Neural crest cell (in vitro differentiated cells): ENCODE measurements around the gene WLS. TPM values are rescaled to one million over a fixed set of nuclear protein-coding genes. Genes with fewer than 3 reads are reported as not detected.

ENCODE experiments used
- DNase-seq: peaks from one replicate; pipeline ENCODE4 v3.0.0; 2021; ENCODE audit warnings: low read depth, mixed read lengths, low spot score
- H3K27ac Mint-ChIP-seq: one replicate; pipeline ENCODE4 v1.8.0; 2021; ENCODE audit warnings: mild to moderate bottlenecking, mixed read lengths; ENCODE audit not compliant: unreplicated experiment
- H3K27me3 Mint-ChIP-seq: 2 replicates; pipeline ENCODE4 v1.8.0; 2021; ENCODE audit warnings: low read depth, mild to moderate bottlenecking, mixed read lengths
- H3K36me3 Mint-ChIP-seq: 2 replicates; pipeline ENCODE4 v1.8.0; 2021; ENCODE audit warnings: low read depth, mild to moderate bottlenecking, mixed read lengths
- H3K4me1 Mint-ChIP-seq: 2 replicates; pipeline ENCODE4 v1.8.0; 2021; ENCODE audit warnings: mixed read lengths
- H3K4me3 Mint-ChIP-seq: one replicate; pipeline ENCODE4 v1.8.0; 2021; ENCODE audit warnings: mild to moderate bottlenecking, mixed read lengths
- H3K9me3 Mint-ChIP-seq: 2 replicates; pipeline ENCODE4 v1.8.0; 2021; ENCODE audit warnings: mixed read lengths
- total RNA-seq: library from RNA; stranded (reverse); gene quantifications from 2 replicates; pipeline ENCODE4 v1.2.1, GENCODE V29; 2021
- TF ChIP-seq, protein P1 (sequence below): fragments of 200-600 bp; sonication (generic); conservative IDR thresholded peaks from 2 replicates; pipeline ENCODE4 v1.5.0; 2021; ENCODE audit warnings: antibody characterized with exemption, mild to moderate bottlenecking

WLS gene
- total RNA-seq, 1 donor from 2014 or later = 152 TPM

GRCh38 chr1:68142036-68142435 lies 90.3 kb downstream of the WLS start:
- Mint-ChIP-seq H3K9me3 (no peaks in the 10 kb centered on the region), H3K4me1 (peaks cover 33% of the 10 kb centered on the region), H3K4me3 (peak overlapping the region; percentile 38), H3K36me3 (peaks cover 24% of the 10 kb centered on the region), H3K27ac (peak overlapping the region; percentile 79), H3K27me3 (no peaks in the 10 kb centered on the region)
- TF ChIP-seq, protein P1, sequence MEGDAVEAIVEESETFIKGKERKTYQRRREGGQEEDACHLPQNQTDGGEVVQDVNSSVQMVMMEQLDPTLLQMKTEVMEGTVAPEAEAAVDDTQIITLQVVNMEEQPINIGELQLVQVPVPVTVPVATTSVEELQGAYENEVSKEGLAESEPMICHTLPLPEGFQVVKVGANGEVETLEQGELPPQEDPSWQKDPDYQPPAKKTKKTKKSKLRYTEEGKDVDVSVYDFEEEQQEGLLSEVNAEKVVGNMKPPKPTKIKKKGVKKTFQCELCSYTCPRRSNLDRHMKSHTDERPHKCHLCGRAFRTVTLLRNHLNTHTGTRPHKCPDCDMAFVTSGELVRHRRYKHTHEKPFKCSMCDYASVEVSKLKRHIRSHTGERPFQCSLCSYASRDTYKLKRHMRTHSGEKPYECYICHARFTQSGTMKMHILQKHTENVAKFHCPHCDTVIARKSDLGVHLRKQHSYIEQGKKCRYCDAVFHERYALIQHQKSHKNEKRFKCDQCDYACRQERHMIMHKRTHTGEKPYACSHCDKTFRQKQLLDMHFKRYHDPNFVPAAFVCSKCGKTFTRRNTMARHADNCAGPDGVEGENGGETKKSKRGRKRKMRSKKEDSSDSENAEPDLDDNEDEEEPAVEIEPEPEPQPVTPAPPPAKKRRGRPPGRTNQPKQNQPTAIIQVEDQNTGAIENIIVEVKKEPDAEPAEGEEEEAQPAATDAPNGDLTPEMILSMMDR = no peak
- no peak for DNase-seq

DNA sequence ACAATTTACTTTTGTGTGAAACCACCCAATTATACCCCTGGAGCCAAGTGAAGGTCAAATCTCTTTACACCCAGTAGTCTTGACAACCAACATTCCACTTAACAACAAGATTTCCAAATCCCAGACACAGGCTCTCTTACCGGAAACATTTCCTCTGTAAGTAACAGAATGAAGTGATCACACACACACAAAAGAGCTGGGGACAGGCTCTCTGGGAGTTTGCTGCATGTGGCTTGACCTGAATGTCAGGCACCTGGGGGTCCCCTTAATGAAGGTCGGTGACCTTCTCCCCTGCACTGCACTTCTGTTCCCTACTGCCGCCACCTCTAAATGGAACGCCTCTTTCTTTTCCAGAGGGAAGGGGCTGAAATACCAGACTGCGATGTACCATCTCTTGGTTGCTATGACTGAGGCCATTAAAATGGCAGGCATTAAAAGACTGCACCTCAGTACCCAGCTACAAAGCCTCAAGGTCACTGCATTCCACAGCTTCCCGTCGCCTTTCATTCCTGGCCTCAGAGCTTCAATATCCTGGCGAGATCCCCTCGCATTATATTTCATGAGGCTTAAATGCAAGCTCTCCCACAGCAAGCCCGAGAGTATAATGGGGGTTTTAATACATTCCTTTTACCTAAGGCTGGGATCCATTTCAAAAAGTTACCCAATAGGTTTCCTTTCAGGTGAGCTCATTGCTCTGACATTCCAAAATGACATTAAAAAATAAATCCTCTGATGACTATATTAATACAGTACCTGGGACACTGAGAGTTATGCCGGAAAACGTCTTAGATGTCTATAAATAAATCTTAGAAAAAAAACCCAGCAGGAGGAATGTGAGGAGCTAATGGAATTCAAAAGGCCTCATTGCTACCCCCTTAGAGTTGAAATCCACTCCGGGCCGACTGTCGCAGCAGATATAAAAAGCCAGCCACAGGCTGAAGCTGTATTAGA lies 91.0 kb downstream of the WLS start:
- Mint-ChIP-seq H3K27me3 (no peaks in the 10 kb centered on the region), H3K36me3 (peaks cover 29% of the 10 kb centered on the region), H3K27ac (peak overlapping the region; percentile 88), H3K9me3 (no peaks in the 10 kb centered on the region), H3K4me3 (peak overlapping the region; percentile 38), H3K4me1 (peaks cover 33% of the 10 kb centered on the region)
- TF ChIP-seq, protein P1 = no peak
- peak; percentile 22 for DNase-seq

GRCh38 chr1:68140536-68140935 lies 91.8 kb downstream of the WLS start:
- Mint-ChIP-seq H3K9me3 (no peaks in the 10 kb centered on the region), H3K4me1 (peaks cover 33% of the 10 kb centered on the region), H3K27me3 (no peaks in the 10 kb centered on the region), H3K4me3 (peak overlapping the region; percentile 38), H3K36me3 (peaks cover 31% of the 10 kb centered on the region), H3K27ac (peak overlapping the region; percentile 88)
- TF ChIP-seq, protein P1 = no peak
- no peak for DNase-seq

- peaks cover 47% of the 10 kb centered on the region for H3K36me3 Mint-ChIP-seq
Observed at GRCh38 chr1:68136187-68136586, 96.1 kb downstream of the WLS start.

DNA sequence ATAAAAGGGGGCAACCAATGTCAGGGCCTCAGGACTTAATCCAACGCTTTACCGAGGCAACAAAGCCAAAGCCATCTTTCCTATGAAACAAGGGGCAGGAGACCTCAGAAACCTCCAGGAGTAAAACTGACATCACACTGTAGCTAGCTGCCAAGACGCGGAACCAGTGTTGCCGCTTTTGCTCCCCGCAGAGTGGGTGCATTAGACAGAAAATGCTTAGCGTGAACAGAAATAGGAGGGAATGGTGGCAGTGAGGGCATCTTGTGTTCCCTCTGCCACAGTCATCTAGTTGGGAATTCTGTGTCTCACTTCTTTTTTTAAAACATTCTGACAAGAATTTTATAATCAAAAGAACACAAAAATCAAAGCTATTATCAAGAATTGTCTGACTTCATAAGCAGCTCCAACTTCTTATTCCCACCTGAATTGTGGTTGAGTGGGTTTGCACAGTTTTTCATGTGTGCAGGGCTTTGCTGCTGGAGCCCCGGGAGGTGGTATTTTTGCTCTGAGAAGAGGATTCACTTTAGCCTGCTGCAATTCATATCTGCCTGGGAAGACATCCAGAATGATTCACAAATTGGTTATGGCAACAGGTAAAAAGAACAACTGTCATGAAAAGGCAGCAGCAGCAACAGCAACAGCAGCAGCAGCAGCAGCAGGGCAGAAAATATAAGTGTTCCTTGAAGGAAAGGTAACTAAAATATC lies 99.7 kb downstream of the WLS start:
- peaks cover 49% of the 10 kb centered on the region for H3K36me3 Mint-ChIP-seq
- TF ChIP-seq, protein P1 = no peak
- no peaks in the 10 kb centered on the region for H3K9me3 Mint-ChIP-seq
- no peaks in the 10 kb centered on the region for H3K27me3 Mint-ChIP-seq
- H3K27ac Mint-ChIP-seq = no peak overlapping the region
- H3K4me1 Mint-ChIP-seq = peaks cover 5% of the 10 kb centered on the region
- no peak overlapping the region for H3K4me3 Mint-ChIP-seq
- no peak for DNase-seq

More at GRCh38 chr1:68136187-68136586, 96.1 kb downstream of the WLS start:
- TF ChIP-seq, protein P1 = no peak
- no peak for DNase-seq
- H3K9me3 Mint-ChIP-seq = no peaks in the 10 kb centered on the region
- H3K4me1 Mint-ChIP-seq = peaks cover 19% of the 10 kb centered on the region
- no peak overlapping the region for H3K4me3 Mint-ChIP-seq
- H3K27me3 Mint-ChIP-seq = no peaks in the 10 kb centered on the region
- no peak overlapping the region for H3K27ac Mint-ChIP-seq
